Measurements from ENCODE around the gene CACNA1I. TPM values are rescaled to one million over a fixed set of nuclear protein-coding genes. Genes with fewer than 3 reads are reported as not detected.

Gene CACNA1I
- total RNA-seq, 1 donor from 2014 or later: 3.9 TPM

GRCh38 chr22:39641660-39642310 lies 71.2 kb downstream of the CACNA1I start:
- intact Hi-C loops (cut with micrococcal nuclease): no loop called here

- intact Hi-C loops (cut with micrococcal nuclease): no loop called here
Measured at GRCh38 chr22:39643311-39644083, 72.9 kb downstream of the CACNA1I start.

DNA sequence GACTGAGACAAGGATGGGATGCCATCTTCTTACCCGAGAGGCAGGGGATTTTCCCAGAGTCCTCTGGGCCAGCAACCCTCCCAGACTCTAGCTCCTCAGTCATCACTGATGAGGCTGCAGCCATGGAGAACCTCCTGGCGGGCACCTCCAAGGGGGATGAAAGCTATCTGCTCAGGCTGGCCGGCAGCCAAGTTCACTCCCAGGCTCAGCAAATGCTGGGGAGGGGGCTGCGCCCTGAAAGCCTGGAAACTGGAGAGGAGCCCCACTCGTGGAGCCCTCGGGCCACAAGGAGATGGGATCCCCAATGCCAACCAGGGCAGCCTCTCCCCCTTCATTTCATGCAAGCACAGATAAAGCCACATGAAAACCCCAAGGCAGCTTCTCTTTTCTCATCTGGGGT lies 75.0 kb downstream of the CACNA1I start:
- intact Hi-C loops (cut with micrococcal nuclease): no loop called here

DNA sequence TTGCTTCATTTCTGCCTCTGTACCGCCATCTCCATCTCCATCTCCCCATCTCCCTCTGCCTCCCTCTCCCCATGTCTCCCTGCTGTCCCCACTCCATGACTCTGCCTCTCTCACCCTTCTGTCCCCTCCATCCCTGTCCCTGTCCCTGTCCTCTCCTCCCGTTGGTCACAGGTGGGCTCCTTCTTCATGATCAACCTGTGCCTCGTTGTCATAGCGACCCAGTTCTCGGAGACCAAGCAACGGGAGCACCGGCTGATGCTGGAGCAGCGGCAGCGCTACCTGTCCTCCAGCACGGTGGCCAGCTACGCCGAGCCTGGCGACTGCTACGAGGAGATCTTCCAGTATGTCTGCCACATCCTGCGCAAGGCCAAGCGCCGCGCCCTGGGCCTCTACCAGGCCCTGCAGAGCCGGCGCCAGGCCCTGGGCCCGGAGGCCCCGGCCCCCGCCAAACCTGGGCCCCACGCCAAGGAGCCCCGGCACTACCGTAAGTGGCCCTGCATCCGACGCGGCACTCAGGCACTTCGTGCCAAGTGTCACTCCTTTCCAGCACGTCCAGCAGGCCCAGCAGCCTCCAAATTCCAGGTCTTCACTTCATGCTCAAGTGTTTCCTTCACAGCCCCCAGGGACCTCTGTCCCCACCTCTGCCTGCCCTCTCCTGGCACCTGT lies 76.0 kb downstream of the CACNA1I start:
- intact Hi-C loops (cut with micrococcal nuclease): no loop called here

- intact Hi-C loops (cut with micrococcal nuclease): no loop called here
Measured at GRCh38 chr22:39647836-39648629, 77.5 kb downstream of the CACNA1I start.

DNA sequence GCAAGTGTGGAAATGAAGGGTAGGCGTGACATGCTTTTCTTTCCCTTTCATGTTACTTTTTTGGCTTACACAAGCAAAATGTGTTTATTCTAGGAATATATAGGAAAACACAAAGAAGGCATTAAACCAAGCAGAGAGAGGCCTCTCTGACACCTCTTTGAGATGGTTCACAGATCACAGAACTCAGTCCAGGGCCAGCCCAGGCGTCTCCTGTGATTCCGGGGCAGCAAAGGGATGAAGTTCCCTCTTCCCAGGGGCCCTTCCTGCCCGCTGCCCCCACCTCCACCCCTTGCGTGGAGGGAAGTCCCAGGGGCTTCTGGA lies 78.0 kb downstream of the CACNA1I start:
- intact Hi-C loops (cut with micrococcal nuclease): no loop called here

GRCh38 chr22:39649500-39650089 lies 79.0 kb downstream of the CACNA1I start:
- intact Hi-C loops (cut with micrococcal nuclease): no loop called here

- intact Hi-C loops (cut with micrococcal nuclease): no loop called here
Measured at GRCh38 chr22:39651053-39651996, 80.8 kb downstream of the CACNA1I start.

- intact Hi-C loops (cut with micrococcal nuclease): no loop called here
Measured at GRCh38 chr22:39652990-39653786, 82.6 kb downstream of the CACNA1I start.

- intact Hi-C loops (cut with micrococcal nuclease): no loop called here
Measured at GRCh38 chr22:39653787-39654077, 83.2 kb downstream of the CACNA1I start.

GRCh38 chr22:39654131-39654926 lies 83.8 kb downstream of the CACNA1I start:
- intact Hi-C loops (cut with micrococcal nuclease): no loop called here

GRCh38 chr22:39655004-39655579 lies 84.5 kb downstream of the CACNA1I start:
- intact Hi-C loops (cut with micrococcal nuclease): no loop called here

DNA sequence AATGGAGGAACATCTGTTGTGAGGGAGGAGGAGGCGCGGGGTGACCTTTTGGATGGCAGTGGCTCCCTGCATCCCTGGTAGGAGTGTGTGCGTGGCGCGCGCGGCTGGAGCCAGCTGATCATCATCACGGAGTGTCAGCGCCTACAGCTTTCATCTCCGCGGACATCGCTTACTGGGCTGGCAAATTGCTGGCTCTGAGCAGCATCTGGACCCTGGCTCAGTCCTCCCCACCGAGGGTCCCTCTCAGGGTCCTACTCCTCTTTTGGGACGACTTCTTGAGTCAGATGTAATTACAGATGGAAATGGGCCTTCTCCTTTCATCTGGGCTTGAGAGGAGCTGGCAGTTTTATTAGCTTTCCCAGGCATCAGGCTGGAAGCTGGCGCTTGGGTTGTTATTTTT lies 85.3 kb downstream of the CACNA1I start:
- intact Hi-C loops (cut with micrococcal nuclease): no loop called here

DNA sequence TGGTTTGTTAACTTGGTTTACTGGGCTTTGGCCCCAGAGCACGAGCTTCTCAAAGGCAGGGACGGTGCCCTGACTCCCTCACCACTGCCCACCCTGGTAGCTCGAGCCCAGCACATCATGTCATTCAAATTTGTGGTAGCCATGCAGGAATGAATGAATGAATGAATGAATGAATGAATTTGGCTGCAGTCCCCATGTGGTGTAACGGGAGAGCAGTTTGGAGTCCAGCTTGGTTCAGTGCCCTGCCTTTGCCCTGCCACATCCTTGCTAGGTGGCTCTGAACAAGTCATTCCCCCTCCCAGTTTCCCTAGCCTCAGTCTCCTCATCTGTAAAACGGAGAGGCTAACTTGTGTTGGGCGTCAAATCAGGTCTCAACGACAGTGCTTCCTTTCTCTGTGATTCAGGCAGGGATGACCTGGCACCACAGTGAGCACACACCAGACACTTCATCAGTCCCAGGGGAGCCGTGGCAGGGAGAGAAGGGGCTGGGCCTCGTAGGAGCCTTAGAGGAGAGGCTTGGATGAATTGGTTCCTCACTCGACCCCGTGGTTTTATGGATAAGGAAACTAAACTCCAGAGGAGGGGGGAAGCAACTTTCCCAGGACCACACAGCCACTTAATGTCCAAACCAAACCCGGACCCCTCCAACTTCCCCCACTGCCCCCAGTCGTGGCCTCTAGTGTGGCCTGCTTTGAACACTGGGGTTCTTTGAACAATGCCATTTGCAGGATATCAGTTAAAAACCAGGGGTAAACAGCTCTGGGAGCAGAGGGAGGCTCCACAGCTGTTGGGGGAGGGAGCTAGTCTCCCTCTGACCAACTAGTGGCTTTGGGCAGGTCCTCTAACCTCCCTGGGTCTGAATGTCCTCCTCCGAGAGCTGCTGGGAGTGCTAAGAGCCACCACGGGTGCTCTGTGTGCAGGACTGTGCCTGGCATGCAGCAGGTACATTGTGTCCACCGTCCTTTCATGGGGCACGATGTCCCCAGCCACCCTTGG lies 86.2 kb downstream of the CACNA1I start:
- intact Hi-C loops (cut with micrococcal nuclease): no loop called here

GRCh38 chr22:39658367-39658766 lies 87.8 kb downstream of the CACNA1I start:
- intact Hi-C loops (cut with micrococcal nuclease): no loop called here

DNA sequence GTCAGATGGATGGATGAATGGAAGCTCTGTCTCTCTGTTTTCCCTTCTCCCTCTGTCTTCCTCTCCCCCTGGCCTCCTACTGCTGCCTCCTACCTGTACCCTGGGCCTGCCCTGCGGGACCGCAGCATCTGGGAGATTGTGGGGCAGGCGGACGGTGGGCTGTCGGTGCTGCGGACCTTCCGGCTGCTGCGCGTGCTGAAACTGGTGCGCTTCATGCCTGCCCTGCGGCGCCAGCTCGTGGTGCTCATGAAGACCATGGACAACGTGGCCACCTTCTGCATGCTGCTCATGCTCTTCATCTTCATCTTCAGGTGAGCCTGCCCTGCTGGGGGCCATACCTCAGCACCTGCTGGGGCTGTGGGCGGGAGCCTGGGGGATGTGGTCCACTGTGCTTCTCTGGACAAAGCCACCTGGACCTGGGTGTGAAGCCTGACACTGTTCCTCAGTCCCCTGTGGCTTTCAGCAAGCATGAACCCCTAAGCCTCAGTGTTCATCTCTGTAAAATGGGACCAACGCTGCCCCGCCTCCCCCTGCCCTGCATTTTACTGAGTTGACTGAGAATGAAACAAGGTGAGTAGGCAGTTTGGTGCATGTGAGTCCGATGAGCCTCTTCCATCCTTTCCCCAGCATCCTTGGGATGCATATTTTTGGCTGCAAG lies 88.4 kb downstream of the CACNA1I start:
- intact Hi-C loops (cut with micrococcal nuclease): no loop called here

DNA sequence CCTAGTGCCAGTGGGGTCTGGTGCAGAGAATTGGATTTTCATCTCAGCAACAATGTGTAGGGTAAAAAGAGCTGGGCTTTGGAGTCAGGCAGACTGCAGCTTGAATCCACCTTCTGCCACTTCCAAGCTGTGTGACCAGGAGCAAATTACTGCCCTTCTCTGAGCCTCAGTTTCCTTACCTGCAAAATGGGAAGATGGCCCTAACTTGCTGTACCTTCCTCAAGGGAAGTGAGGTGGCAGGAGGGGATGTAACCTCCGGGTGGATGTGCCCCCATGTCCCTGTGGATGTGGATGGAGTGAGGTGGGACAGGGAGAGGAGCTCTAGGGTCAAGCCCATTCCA lies 90.9 kb downstream of the CACNA1I start:
- intact Hi-C loops (cut with micrococcal nuclease): no loop called here
